A673 (cell line): ENCODE results near the gene NBEA. TPM values are rescaled to one million over a fixed set of nuclear protein-coding genes. Genes with fewer than 3 reads are reported as not detected.

ENCODE experiments used
- BruUV-seq: library from RNA; stranded (reverse); fragments of 400-500 nt; replicated peaks from 2 replicates; lab custom pipeline; 2021; lab: Mats Ljungman, UMichigan
- CTCF ChIA-PET: fragments of 300-600 bp; sonication (Branson Sonifier 250); formaldehyde crosslinking; loops from one replicate; lab custom pipeline; 2022; ENCODE audit warnings: antibody characterized with exemption; lab: Charles Lee
- POLR2A ChIA-PET: fragments of 300-600 bp; sonication (Branson Sonifier 250); formaldehyde crosslinking; loops from one replicate; lab custom pipeline; 2022; ENCODE audit warnings: antibody characterized with exemption; ENCODE audit not compliant: low non-redundant PET; lab: Charles Lee
- DNase-seq: peaks from one replicate; pipeline ENCODE4 v3.0.0-alpha.2; 2015; ENCODE audit warnings: low spot score
- H3K27ac ChIP-seq: fragments of 200-600 bp; sonication (generic); 2 replicates; pipeline ENCODE4 v1.5.1; 2016; ENCODE audit warnings: mixed run types, low read depth, mild to moderate bottlenecking, mixed read lengths, antibody characterized with exemption, low read length; ENCODE audit not compliant: poor library complexity, severe bottlenecking
- H3K27me3 ChIP-seq: fragments of 200-600 bp; sonication (generic); replicated peaks from 2 replicates; pipeline ENCODE4 v1.6.1; 2017; ENCODE audit warnings: mixed run types, low read depth, mild to moderate bottlenecking, mixed read lengths, antibody characterized with exemption, low read length; ENCODE audit not compliant: insufficient read depth, poor library complexity
- H3K36me3 ChIP-seq: fragments of 200-600 bp; sonication (generic); 2 replicates; pipeline ENCODE4 v1.6.1; 2016; ENCODE audit warnings: mixed run types, mild to moderate bottlenecking, mixed read lengths, antibody characterized with exemption, low read length; ENCODE audit not compliant: insufficient read depth, poor library complexity, severe bottlenecking
- H3K4me1 ChIP-seq: fragments of 200-600 bp; sonication (generic); 2 replicates; pipeline ENCODE4 v1.6.1; 2017; ENCODE audit warnings: mixed run types, mild to moderate bottlenecking, mixed read lengths, antibody characterized with exemption, low read length; ENCODE audit not compliant: insufficient read depth, poor library complexity, severe bottlenecking
- H3K4me3 ChIP-seq: fragments of 200-600 bp; sonication (generic); 2 replicates; pipeline ENCODE4 v1.5.1; 2016; ENCODE audit warnings: low read depth, mixed run types, mild to moderate bottlenecking, mixed read lengths, low read length; ENCODE audit not compliant: poor library complexity, severe bottlenecking
- H3K9me3 ChIP-seq: fragments of 200-600 bp; sonication (generic); 2 replicates; pipeline ENCODE4 v1.6.1; 2016; ENCODE audit warnings: mixed run types, low read depth, mild to moderate bottlenecking, mixed read lengths, antibody characterized with exemption, low read length; ENCODE audit not compliant: poor library complexity, severe bottlenecking
- EZH2 ChIP-seq: fragments of 200-600 bp; sonication (generic); IDR thresholded peaks from 2 replicates; pipeline ENCODE4 v1.6.1; 2017; ENCODE audit warnings: borderline replicate concordance, low read depth, mild to moderate bottlenecking, mixed read lengths, antibody characterized with exemption, low read length; ENCODE audit not compliant: poor library complexity, severe bottlenecking
- intact Hi-C: fragments of 100-400 bp; cut with micrococcal nuclease; formaldehyde crosslinking; loops from one replicate; pipeline ENCODE4 v1.10.0; 2022; ENCODE audit not compliant: unreplicated experiment
- total RNA-seq: library from RNA; stranded (reverse); gene quantifications from 2 replicates; pipeline ENCODE4 v1.2.3, GENCODE V29; 2021
- TF ChIP-seq, protein P1 (sequence below): fragments of 300-800, 200-600 bp; sonication (generic); conservative IDR thresholded peaks from 2 replicates; pipeline ENCODE4 v1.5.1; 2017; ENCODE audit warnings: low read depth, mild to moderate bottlenecking, antibody characterized with exemption, low read length, moderate library complexity, mixed read lengths

NBEA gene
- total RNA-seq, 1 experiment from 2014 or later = 4.2 TPM

DNA sequence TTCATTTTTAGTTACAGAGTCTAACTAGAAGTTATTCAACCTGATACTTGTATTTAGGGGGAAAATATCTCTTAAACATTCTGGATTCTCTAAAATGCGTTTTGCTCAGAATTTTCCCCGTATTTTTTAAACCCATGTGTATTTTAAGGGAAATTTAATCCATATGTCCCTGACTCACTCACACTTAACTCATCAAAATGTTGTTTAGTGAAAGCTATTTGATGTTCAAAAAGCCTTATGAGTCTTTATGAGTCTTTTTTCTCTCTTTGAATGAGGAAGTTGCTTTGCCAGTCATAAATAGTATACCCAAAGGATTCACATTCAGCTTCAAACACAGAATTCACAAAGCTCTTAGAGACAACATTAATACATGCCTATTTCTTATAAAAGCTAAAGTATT, 518.0 kb downstream of the NBEA start:
- Histone ChIP-seq H3K27ac (no peak overlapping the region), H3K27me3 (no peaks in the 10 kb centered on the region), H3K36me3 (no peaks in the 10 kb centered on the region), H3K4me1 (no peaks in the 10 kb centered on the region), H3K9me3 (no peaks in the 10 kb centered on the region), H3K4me3 (no peak overlapping the region)
- no TSS peak for BruUV-seq
- POLR2A ChIA-PET = interaction anchor here (0.7 kb wide), 1 partner anchor 162 kb away, joined by 4 read pairs; no protein-coding TSS in a partner anchor
- intact Hi-C loops = no loop called here
- no peak for DNase-seq
- no peak for TF ChIP-seq EZH2
- TF ChIP-seq, protein P1, sequence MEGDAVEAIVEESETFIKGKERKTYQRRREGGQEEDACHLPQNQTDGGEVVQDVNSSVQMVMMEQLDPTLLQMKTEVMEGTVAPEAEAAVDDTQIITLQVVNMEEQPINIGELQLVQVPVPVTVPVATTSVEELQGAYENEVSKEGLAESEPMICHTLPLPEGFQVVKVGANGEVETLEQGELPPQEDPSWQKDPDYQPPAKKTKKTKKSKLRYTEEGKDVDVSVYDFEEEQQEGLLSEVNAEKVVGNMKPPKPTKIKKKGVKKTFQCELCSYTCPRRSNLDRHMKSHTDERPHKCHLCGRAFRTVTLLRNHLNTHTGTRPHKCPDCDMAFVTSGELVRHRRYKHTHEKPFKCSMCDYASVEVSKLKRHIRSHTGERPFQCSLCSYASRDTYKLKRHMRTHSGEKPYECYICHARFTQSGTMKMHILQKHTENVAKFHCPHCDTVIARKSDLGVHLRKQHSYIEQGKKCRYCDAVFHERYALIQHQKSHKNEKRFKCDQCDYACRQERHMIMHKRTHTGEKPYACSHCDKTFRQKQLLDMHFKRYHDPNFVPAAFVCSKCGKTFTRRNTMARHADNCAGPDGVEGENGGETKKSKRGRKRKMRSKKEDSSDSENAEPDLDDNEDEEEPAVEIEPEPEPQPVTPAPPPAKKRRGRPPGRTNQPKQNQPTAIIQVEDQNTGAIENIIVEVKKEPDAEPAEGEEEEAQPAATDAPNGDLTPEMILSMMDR = no peak
- CTCF ChIA-PET = no interaction called here

DNA sequence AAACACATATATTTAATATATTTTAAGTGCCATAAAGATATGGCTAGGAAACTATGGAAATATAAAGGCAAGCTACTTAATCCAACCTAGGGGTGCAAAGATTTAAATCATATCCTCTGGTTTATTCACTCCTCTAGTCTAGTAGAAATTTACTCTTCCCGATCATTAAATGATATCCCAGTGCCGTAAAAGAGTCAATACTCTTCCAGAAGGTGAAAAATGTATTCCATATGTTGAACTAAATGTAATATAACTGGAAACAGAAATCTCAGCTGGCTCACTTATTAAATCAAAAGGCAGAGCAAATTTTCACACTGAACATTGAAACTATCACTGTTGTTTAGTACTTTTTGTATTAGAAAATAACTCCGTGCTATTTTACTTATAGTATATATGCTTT, 523.3 kb downstream of the NBEA start:
- no peaks in the 10 kb centered on the region for H3K4me1 ChIP-seq
- TF ChIP-seq EZH2 = no peak
- TF ChIP-seq, protein P1 = no peak
- no peak overlapping the region for H3K4me3 ChIP-seq
- H3K36me3 ChIP-seq = no peaks in the 10 kb centered on the region
- intact Hi-C loops = no loop called here
- BruUV-seq = no TSS peak
- no peaks in the 10 kb centered on the region for H3K9me3 ChIP-seq
- no peaks in the 10 kb centered on the region for H3K27me3 ChIP-seq
- no peak for DNase-seq
- no peak overlapping the region for H3K27ac ChIP-seq
- POLR2A ChIA-PET = no interaction called here
- CTCF ChIA-PET = no interaction called here

DNA sequence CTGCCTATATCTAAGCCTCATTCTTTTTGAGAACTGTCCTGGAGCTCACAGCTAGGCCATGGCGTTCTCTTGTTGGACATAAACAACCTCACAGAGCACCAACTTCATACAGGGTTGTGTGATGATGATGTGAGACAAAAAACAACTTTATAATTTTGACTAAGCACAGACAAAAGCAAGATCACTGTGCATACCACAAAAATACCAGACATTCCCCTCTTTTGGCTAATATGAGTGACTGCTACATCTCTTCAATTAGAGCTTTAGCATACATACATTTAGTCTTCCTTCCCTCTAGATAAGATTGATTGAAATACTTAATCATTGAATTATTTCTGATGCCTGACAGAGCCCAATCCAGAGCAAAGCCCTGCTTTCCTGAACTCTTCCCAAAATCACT, 526.1 kb downstream of the NBEA start:
- intact Hi-C loops = no loop called here
- no peaks in the 10 kb centered on the region for H3K36me3 ChIP-seq
- H3K27ac ChIP-seq = no peak overlapping the region
- H3K27me3 ChIP-seq = no peaks in the 10 kb centered on the region
- H3K4me3 ChIP-seq = no peak overlapping the region
- no peaks in the 10 kb centered on the region for H3K9me3 ChIP-seq
- CTCF ChIA-PET = no interaction called here
- TF ChIP-seq, protein P1 = no peak
- no peak for TF ChIP-seq EZH2
- BruUV-seq = no TSS peak
- POLR2A ChIA-PET = no interaction called here
- no peak for DNase-seq
- H3K4me1 ChIP-seq = no peaks in the 10 kb centered on the region
